Measurements from ENCODE around the gene MAML3. TPM values are rescaled to one million over a fixed set of nuclear protein-coding genes. Genes with fewer than 3 reads are reported as not detected.

The MAML3 gene
- total RNA-seq, 4 donors from 2014 or later = 21.2 to 28.4 (median 22.1) TPM

DNA sequence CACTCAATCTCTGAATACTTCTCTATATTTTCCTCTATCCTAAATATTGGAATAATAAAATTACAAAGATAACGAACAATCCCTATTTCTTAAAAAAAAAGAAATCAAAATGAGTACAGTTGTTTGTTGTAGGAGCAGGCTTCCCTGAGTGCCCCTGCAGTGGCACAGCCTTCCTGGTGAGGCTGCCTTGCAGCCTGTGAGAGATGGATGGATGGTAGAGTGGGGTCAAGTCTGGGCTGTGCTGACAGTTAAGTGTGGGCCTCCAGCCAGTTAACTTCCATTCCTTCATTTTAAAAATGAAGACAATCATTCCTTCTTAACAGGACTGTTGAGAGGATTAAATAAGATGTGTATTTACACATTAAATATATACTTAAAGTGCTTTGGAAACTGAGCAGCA, 351.5 kb downstream of the MAML3 start:
- WGBS, 2 donors = 100% methylated on average over 1 of the region's 1 CpG
- H3K4me3 ChIP-seq (ENCODE audit: low read depth, poor library complexity, severe bottlenecking) = no peak overlapping the region
- no peak for DNase-seq (ENCODE audit: low spot score in 2 of 2)
- intact Hi-C loops (cut with DNase I; ENCODE audit: low total_unique reads) = no loop called here
- TF ChIP-seq, protein P1, sequence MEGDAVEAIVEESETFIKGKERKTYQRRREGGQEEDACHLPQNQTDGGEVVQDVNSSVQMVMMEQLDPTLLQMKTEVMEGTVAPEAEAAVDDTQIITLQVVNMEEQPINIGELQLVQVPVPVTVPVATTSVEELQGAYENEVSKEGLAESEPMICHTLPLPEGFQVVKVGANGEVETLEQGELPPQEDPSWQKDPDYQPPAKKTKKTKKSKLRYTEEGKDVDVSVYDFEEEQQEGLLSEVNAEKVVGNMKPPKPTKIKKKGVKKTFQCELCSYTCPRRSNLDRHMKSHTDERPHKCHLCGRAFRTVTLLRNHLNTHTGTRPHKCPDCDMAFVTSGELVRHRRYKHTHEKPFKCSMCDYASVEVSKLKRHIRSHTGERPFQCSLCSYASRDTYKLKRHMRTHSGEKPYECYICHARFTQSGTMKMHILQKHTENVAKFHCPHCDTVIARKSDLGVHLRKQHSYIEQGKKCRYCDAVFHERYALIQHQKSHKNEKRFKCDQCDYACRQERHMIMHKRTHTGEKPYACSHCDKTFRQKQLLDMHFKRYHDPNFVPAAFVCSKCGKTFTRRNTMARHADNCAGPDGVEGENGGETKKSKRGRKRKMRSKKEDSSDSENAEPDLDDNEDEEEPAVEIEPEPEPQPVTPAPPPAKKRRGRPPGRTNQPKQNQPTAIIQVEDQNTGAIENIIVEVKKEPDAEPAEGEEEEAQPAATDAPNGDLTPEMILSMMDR (IDR thresholded peaks at IDR 0.05) = no peak
- TF ChIP-seq POLR2A (IDR thresholded peaks at IDR 0.05) = no peak

DNA sequence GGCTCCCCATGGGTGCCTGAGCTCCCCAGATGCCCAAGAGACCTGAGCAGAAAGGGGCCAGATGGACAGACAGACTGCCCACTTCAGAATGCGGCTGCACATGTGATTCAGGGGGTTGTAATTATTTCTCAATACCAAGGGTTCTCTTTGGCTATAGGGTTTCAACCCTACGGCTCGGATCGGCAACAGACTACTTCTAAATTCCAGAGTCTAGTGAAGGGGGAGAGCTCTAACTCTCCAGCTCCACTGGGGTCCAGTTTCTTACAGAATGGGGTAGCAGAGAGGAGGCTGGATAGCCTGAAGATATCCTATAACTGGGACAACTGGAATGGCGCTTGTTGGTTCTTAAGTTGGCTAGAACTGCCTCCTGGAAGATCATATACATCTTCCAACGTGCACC, 352.1 kb downstream of the MAML3 start:
- no peak for DNase-seq (ENCODE audit: low spot score in 2 of 2)
- TF ChIP-seq, protein P1 (IDR thresholded peaks at IDR 0.05) = no peak
- no peak for TF ChIP-seq POLR2A (IDR thresholded peaks at IDR 0.05)
- WGBS, 2 donors = 96 to 99% methylated on average over 6 of the region's 6 CpGs
- no peak overlapping the region for H3K4me3 ChIP-seq (ENCODE audit: low read depth, poor library complexity, severe bottlenecking)
- intact Hi-C loops (cut with DNase I; ENCODE audit: low total_unique reads) = no loop called here

DNA sequence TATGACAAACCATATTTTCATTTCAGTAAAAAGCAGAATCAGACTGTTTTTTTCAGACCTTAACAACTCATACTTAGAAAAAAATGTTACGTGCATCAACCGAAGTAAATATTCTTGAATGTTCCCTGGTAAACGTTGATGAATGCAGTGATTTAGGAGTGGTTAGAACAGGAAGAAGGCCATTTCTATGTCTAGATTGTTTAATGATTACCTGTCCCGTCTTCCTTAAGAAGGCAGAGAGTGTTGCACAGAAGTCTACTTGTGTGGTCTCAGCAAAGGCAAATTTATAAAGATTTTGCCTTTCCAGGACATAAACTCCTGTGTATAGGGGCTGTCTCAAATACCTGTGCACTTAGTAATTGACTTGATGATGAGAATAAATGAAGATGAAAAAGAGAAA, 353.9 kb downstream of the MAML3 start:
- DNase-seq (ENCODE audit: low spot score in 2 of 2) = no peak
- no peak overlapping the region for H3K4me3 ChIP-seq (ENCODE audit: low read depth, poor library complexity, severe bottlenecking)
- intact Hi-C loops (cut with DNase I; ENCODE audit: low total_unique reads) = no loop called here
- no peak for TF ChIP-seq POLR2A (IDR thresholded peaks at IDR 0.05)
- TF ChIP-seq, protein P1 (IDR thresholded peaks at IDR 0.05) = no peak
- WGBS, 2 donors = 80 to 86% methylated on average over 4 of the region's 4 CpGs

DNA sequence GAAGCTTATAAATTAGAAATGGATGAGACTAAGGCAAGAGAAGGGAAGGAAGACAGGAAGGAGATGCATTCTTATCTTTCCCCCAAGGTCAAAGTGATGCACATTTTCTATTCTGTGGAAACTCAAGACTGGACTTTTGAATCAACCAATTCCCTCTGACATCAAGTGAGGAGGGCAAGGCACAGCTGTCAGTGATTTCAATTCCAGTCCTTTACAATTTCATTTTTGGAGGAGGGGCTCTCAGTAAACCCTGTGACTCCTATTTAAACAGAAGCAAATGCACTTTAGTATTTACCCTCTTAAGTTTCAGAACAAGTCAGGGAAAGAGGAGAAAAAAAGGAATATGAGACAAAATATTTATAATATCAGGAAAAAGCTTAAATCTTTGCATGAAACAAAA, 354.4 kb downstream of the MAML3 start:
- no peak for DNase-seq (ENCODE audit: low spot score in 2 of 2)
- intact Hi-C loops (cut with DNase I; ENCODE audit: low total_unique reads) = no loop called here
- H3K4me3 ChIP-seq (ENCODE audit: low read depth, poor library complexity, severe bottlenecking) = no peak overlapping the region
- no peak for TF ChIP-seq POLR2A (IDR thresholded peaks at IDR 0.05)

DNA sequence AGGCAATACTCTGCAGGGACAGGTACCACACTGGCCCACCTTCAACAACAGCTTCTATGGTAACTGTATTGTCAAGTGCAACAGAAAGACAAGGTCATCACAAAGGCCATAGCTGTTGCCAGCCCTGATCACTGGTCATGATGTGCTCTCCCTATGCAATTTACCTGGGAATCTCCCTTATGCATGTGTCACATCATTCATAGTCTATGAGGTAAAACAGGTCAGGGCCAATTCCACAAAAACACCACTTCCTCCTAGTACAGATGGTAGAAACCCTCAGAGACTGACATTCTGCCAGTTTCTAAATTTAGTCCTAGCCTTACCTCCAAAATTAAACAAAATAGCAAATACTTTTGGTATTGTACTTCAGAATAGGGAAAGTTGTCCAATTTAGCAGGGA, 355.5 kb downstream of the MAML3 start:
- TF ChIP-seq POLR2A (IDR thresholded peaks at IDR 0.05) = no peak
- TF ChIP-seq, protein P1 (IDR thresholded peaks at IDR 0.05) = no peak

DNA sequence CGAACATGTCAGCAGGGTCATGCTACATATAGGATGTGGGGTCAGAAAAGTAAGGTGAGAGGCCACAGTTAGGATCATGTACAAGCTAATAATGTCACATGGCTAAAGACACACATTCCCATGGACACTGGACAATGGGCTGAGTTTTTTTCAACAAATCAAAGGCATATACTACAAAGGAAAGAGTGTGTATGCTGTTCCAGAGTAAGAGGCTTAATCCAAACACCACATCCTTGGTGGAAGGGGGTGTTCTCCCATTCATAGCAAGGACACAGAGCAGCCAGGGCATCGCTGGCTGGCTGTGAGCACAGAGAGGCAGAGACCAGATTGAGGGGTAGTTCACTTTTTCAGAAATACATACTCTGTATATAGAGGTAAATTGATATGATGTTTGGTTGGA, 356.7 kb downstream of the MAML3 start:
- 95 to 98% methylated on average over 2 of the region's 2 CpGs for WGBS, 2 donors
- no peak for DNase-seq (ENCODE audit: low spot score in 2 of 2)
- H3K4me3 ChIP-seq (ENCODE audit: low read depth, poor library complexity, severe bottlenecking) = no peak overlapping the region
- intact Hi-C loops (cut with DNase I; ENCODE audit: low total_unique reads) = no loop called here
- TF ChIP-seq, protein P1 (IDR thresholded peaks at IDR 0.05) = no peak
- no peak for TF ChIP-seq POLR2A (IDR thresholded peaks at IDR 0.05)

More for the DNA sequence above, 355.5 kb downstream of the MAML3 start:
- no peak for DNase-seq (ENCODE audit: low spot score in 2 of 2)
- no peak overlapping the region for H3K4me3 ChIP-seq (ENCODE audit: low read depth, poor library complexity, severe bottlenecking)
- intact Hi-C loops (cut with DNase I; ENCODE audit: low total_unique reads) = no loop called here

Measured in lower leg skin (tissue), 4 donors.